B cell (primary cell): Measurements from ENCODE around the gene ADGRA1. TPM values are rescaled to one million over a fixed set of nuclear protein-coding genes. Genes with fewer than 3 reads are reported as not detected.

Experiments used
- ATAC-seq: fragments of 200-7000 bp; cut with Tn5 transposase; one replicate; pipeline ENCODE4 v1.10.0; 2021; ENCODE audit warnings: low read depth, mild to moderate bottlenecking, moderate number of reproducible peaks, moderate library complexity
- CTCF ChIA-PET: fragments of 350-600 bp; sonication (Branson Sonifier 250); formaldehyde crosslinking; loops from one replicate; lab custom pipeline; 2021; ENCODE audit warnings: antibody characterized with exemption, inconsistent platforms; lab: Charles Lee
- POLR2A ChIA-PET: fragments of 350-600 bp; sonication (Branson Sonifier 250); formaldehyde crosslinking; loops from one replicate; lab custom pipeline; 2021; ENCODE audit warnings: antibody characterized with exemption; lab: Charles Lee
- DNase-seq: peaks from one replicate; pipeline ENCODE4 v3.0.0; 2013
- H2AFZ ChIP-seq: 2 replicates; pipeline ENCODE4 v1.6.1; 2012; ENCODE audit warnings: mild to moderate bottlenecking, low read depth, low read length; ENCODE audit not compliant: insufficient read depth, poor library complexity, severe bottlenecking
- H3K27ac ChIP-seq, 2 donors: 1 replicate in 1 of 2; 2 replicates in 1 of 2; pipeline ENCODE4 v1.5.1; 2012 to 2013; ENCODE audit warnings: low read length in 2 of 2, mild to moderate bottlenecking in 2 of 2, moderate library complexity in 1 of 2
- H3K27me3 ChIP-seq, 4 experiments: fragments of 200-600 bp in 1 of 4; sonication (generic) in 1 of 4; replicated peaks in 1 of 4; 1 replicate in 2 of 4; 2 replicates in 2 of 4; pipeline versions ENCODE4 v1.6.1 to v1.7.0; 2013 to 2016; ENCODE audit warnings: low read length in 3 of 4, mild to moderate bottlenecking in 2 of 4, mixed read lengths in 1 of 4, moderate library complexity in 1 of 4; ENCODE audit not compliant: insufficient read depth in 4 of 4, control insufficient read depth in 3 of 4; ENCODE audit errors: control extremely low read depth in 1 of 4
- H3K36me3 ChIP-seq, 2 experiments: replicated peaks in 1 of 2; 1 replicate in 1 of 2; 2 replicates in 1 of 2; pipeline versions ENCODE4 v1.6.1 to v1.7.1; 2013; ENCODE audit warnings: low read length in 1 of 2; ENCODE audit not compliant: insufficient read depth in 2 of 2, control insufficient read depth in 1 of 2; ENCODE audit errors: control extremely low read depth in 1 of 2, extremely low read depth in 1 of 2
- H3K4me1 ChIP-seq, 2 donors: fragments of 200-600 bp in 1 of 2; sonication (generic) in 1 of 2; 1 replicate in 1 of 2; 2 replicates in 1 of 2; pipeline versions ENCODE4 v1.5.1 to v1.6.1; 2013 to 2017; ENCODE audit warnings: low read length in 2 of 2; ENCODE audit not compliant: control insufficient read depth in 2 of 2, insufficient read depth in 2 of 2
- H3K4me2 ChIP-seq: replicated peaks from 2 replicates; pipeline ENCODE3; 2012; ENCODE audit warnings: mild to moderate bottlenecking, low read depth, low read length; ENCODE audit not compliant: poor library complexity, severe bottlenecking
- H3K4me3 ChIP-seq, 5 experiments: fragments of 200-600 bp in 1 of 5; sonication (generic) in 1 of 5; 1 replicate in 3 of 5; 2 replicates in 2 of 5; pipeline versions ENCODE4 v1.5.1 to v1.7.0; 2011 to 2016; ENCODE audit warnings: low read length in 4 of 5, mild to moderate bottlenecking in 4 of 5, low read depth in 2 of 5, control low read depth in 1 of 5, moderate library complexity in 1 of 5; ENCODE audit not compliant: insufficient read depth in 1 of 5; ENCODE audit errors: control extremely low read depth in 1 of 5, extremely low read depth in 1 of 5
- H3K79me2 ChIP-seq: fragments of 200-600 bp; sonication (generic); one replicate; pipeline ENCODE4 v1.6.0; 2016; ENCODE audit warnings: low read length; ENCODE audit not compliant: control insufficient read depth, insufficient read depth
- H3K9ac ChIP-seq: fragments of 200-600 bp; sonication (generic); 2 replicates; pipeline ENCODE4 v1.6.1; 2017; ENCODE audit warnings: mild to moderate bottlenecking, low read length, moderate library complexity
- H3K9me3 ChIP-seq, 3 donors: one replicate each; pipeline versions ENCODE4 v1.6.1 to v1.7.1; 2013; ENCODE audit warnings: low read length in 2 of 3; ENCODE audit not compliant: control insufficient read depth in 2 of 3, insufficient read depth in 1 of 3; ENCODE audit errors: control extremely low read depth in 1 of 3
- H4K20me1 ChIP-seq: 2 replicates; pipeline ENCODE4 v1.6.0; 2012; ENCODE audit warnings: mild to moderate bottlenecking, low read length; ENCODE audit not compliant: insufficient read depth, control insufficient read depth, poor library complexity, severe bottlenecking
- H3K27ac Mint-ChIP-seq: one replicate; pipeline ENCODE4 v1.8.0; 2021; ENCODE audit warnings: mixed read lengths
- H3K27me3 Mint-ChIP-seq: one replicate; pipeline ENCODE4 v1.8.0; 2021; ENCODE audit warnings: mixed read lengths
- H3K4me1 Mint-ChIP-seq: one replicate; pipeline ENCODE4 v1.8.0; 2021; ENCODE audit warnings: mixed read lengths
- H3K4me3 Mint-ChIP-seq: one replicate; pipeline ENCODE4 v1.8.0; 2021; ENCODE audit warnings: mixed read lengths
- H3K9me3 Mint-ChIP-seq: one replicate; pipeline ENCODE4 v1.8.0; 2022; ENCODE audit warnings: mixed read lengths; ENCODE audit not compliant: insufficient read depth
- CTCF ChIP-seq: fragments of 200-600 bp; IDR thresholded peaks from one replicate; pipeline ENCODE4 v1.8.0; 2022; ENCODE audit warnings: antibody characterized with exemption, mild to moderate bottlenecking
- EZH2 ChIP-seq: IDR thresholded peaks from 2 replicates; pipeline ENCODE4 v1.6.1; 2012; ENCODE audit warnings: borderline replicate concordance, low read depth, mild to moderate bottlenecking, moderate library complexity, low read length; ENCODE audit not compliant: insufficient read depth, poor library complexity, severe bottlenecking
- WGBS: methylation state at CpG from one replicate; pipeline ENCODE4 v1.1.5; 2013; ENCODE audit warnings: missing lambda C conversion rate; ENCODE audit not compliant: insufficient coverage; 5-methylcytosine and 5-hydroxymethylcytosine counted together
- intact Hi-C: fragments of 100-400 bp; cut with micrococcal nuclease; formaldehyde crosslinking; loops from one replicate; pipeline ENCODE4 v1.10.0; 2022
- polyA plus RNA-seq: library from polyadenylated mRNA; depleted of rRNA; stranded (reverse); fragments of >200 nt; gene quantifications from 2 replicates; pipeline ENCODE4 v1.2.3, GENCODE V29; 2012
- total RNA-seq, 2 donors: library from RNA; stranded (reverse); fragments of 120-200 nt in 1 of 2; gene quantifications; 1 replicate in 1 of 2; 2 replicates in 1 of 2; pipeline versions ENCODE4 v1.2.3 to v1.2.4, GENCODE V29; 2013 to 2022

The ADGRA1 gene
- total and polyA plus RNA-seq, 2 donors (not counting 1 experiment from before 2014, with no cell fraction given): not detected

- Histone ChIP-seq H3K9ac (no peak overlapping the region), H4K20me1 (no peaks in the 10 kb centered on the region), H3K79me2 (no peaks in the 10 kb centered on the region), H3K27me3 (peaks cover 0 to 8% (median 0%) of the 10 kb centered on the region in 4 experiments), H3K9me3 (peaks cover 0 to 31% (median 3%) of the 10 kb centered on the region in 3 donors), H3K4me1 (no peaks in the 10 kb centered on the region), H3K4me2 (no peak overlapping the region), H3K36me3 (no peaks in the 10 kb centered on the region), H3K4me3 (no peak overlapping the region), H2AFZ (no peak overlapping the region), H3K27ac (no peak overlapping the region)
- 95% methylated on average over 22 of the region's 29 CpGs for WGBS
- ChIA-PET POLR2A (no interaction called here), CTCF (no interaction called here)
- peaks cover 2% of the 10 kb centered on the region for H3K4me1 Mint-ChIP-seq
- peaks cover 10% of the 10 kb centered on the region for H3K9me3 Mint-ChIP-seq
- no peak overlapping the region for H3K27ac Mint-ChIP-seq
- no peak overlapping the region for H3K4me3 Mint-ChIP-seq
- intact Hi-C loops: no loop called here
- no peak for ATAC-seq
- TF ChIP-seq CTCF: no peak
- no peak for TF ChIP-seq EZH2
- H3K27me3 Mint-ChIP-seq: peaks cover 8% of the 10 kb centered on the region
- DNase-seq: no peak
Observed at GRCh38 chr10:133178357-133179127, 90.8 kb downstream of the ADGRA1 start.

GRCh38 chr10:133179128-133179520 is 91.4 kb downstream of the ADGRA1 start:
- H3K27ac ChIP-seq: no peak overlapping the region
- no peaks in the 10 kb centered on the region for H3K79me2 ChIP-seq
- TF ChIP-seq EZH2 (no peak), CTCF (no peak)
- Mint-ChIP-seq H3K4me3 (no peak overlapping the region), H3K27me3 (peaks cover 7% of the 10 kb centered on the region), H3K9me3 (peaks cover 10% of the 10 kb centered on the region), H3K4me1 (peaks cover 2% of the 10 kb centered on the region), H3K27ac (no peak overlapping the region)
- H3K4me1 ChIP-seq: no peaks in the 10 kb centered on the region
- H3K36me3 ChIP-seq: no peaks in the 10 kb centered on the region
- no peak overlapping the region for H3K9ac ChIP-seq
- no peak overlapping the region for H2AFZ ChIP-seq
- no peak for ATAC-seq
- POLR2A ChIA-PET: no interaction called here
- no peaks in the 10 kb centered on the region for H4K20me1 ChIP-seq
- peaks cover 0 to 26% (median 3%) of the 10 kb centered on the region in 3 donors for H3K9me3 ChIP-seq
- WGBS: 88% methylated on average over 11 of the region's 11 CpGs
- no peak overlapping the region for H3K4me2 ChIP-seq
- DNase-seq: no peak
- peaks cover 0 to 4% (median 0%) of the 10 kb centered on the region in 4 experiments for H3K27me3 ChIP-seq
- CTCF ChIA-PET: no interaction called here
- intact Hi-C loops: no loop called here
- no peak overlapping the region for H3K4me3 ChIP-seq
